Astrocyte (in vitro differentiated cells and primary cell): ENCODE measurements around the gene CRIM1.

Source experiments
- CTCF ChIP-seq: IDR thresholded peaks from 2 replicates; pipeline ENCODE4 v1.5.1; 2011; ENCODE audit warnings: low read depth, mild to moderate bottlenecking, inconsistent platforms, low read length, moderate library complexity; ENCODE audit not compliant: insufficient read depth
- EZH2 ChIP-seq: IDR thresholded peaks from 2 replicates; pipeline ENCODE4 v1.6.1; 2012; ENCODE audit warnings: mild to moderate bottlenecking, low read length, inconsistent platforms; ENCODE audit not compliant: insufficient read depth

GRCh38 chr2:36406296-36406695 is 50.7 kb downstream of the CRIM1 start:
- TF ChIP-seq CTCF (no peak), EZH2 (no peak)
